HepG2 (cell line): Measurements from ENCODE around the gene OR10H1. TPM values are rescaled to one million over a fixed set of nuclear protein-coding genes. Genes with fewer than 3 reads are reported as not detected.
"Not testable (repeated sequence)": the region's sequence is repeated elsewhere in the genome, so short reads cannot be mapped to it uniquely, and the experiment has no call there.

Experiments used
- ATAC-seq: fragments of 200-7000 bp; cut with Tn5 transposase; 3 replicates; pipeline ENCODE4 v1.9.1; 2020; ENCODE audit warnings: mild to moderate bottlenecking, moderate library complexity
- BruUV-seq: library from RNA; stranded (reverse); fragments of 400-500 nt; replicated peaks from 2 replicates; lab custom pipeline; 2021; lab: Mats Ljungman, UMichigan
- CTCF ChIA-PET: fragments of 300-600 bp; formaldehyde crosslinking; extraction: SDS; loops from one replicate; lab custom pipeline; 2021; ENCODE audit warnings: low total read pairs, inconsistent platforms, low intra/inter-chr PET ratio; lab: Yijun Ruan, JAX
- POLR2A ChIA-PET: fragments of 350-600 bp; sonication (Branson Sonifier 250); formaldehyde crosslinking; loops from one replicate; lab custom pipeline; 2020; ENCODE audit warnings: antibody characterized with exemption, inconsistent platforms; lab: Yijun Ruan, JAX
- DNase-seq: peaks from one replicate; pipeline ENCODE4 v3.0.0-alpha.2; 2015; ENCODE audit warnings: low spot score
- FAIRE-seq: peaks from 3 replicates; lab custom pipeline; 2011; peaks lifted over from hg19 to GRCh38; lab: Jason Lieb, UNC
- H2AFZ ChIP-seq: one replicate; pipeline ENCODE4 v1.6.1; 2011; ENCODE audit warnings: low read length, inconsistent platforms
- H3K27ac ChIP-seq: fragments of 300-600 bp; 3 replicates; pipeline ENCODE4 v1.8.0; 2011; ENCODE audit warnings: mixed run types, mild to moderate bottlenecking, mixed read lengths, low read length, inconsistent platforms; ENCODE audit not compliant: insufficient read depth; ENCODE audit errors: extremely low read length
- H3K27me3 ChIP-seq, 2 experiments: fragments of 200-600 bp in 1 of 2; 2 replicates in 1 of 2; 3 replicates in 1 of 2; pipeline versions ENCODE4 v1.6.0 to v1.8.0; 2011; ENCODE audit warnings: low read length in 2 of 2, mild to moderate bottlenecking in 2 of 2, moderate library complexity in 2 of 2, inconsistent platforms in 1 of 2; ENCODE audit not compliant: insufficient read depth in 2 of 2, control insufficient read depth in 1 of 2
- H3K36me3 ChIP-seq, 2 experiments: fragments of 200-600 bp in 1 of 2; replicated peaks in 1 of 2; 2 replicates in 1 of 2; 3 replicates in 1 of 2; pipeline versions ENCODE4 v1.5.1 to v1.8.0; 2011; ENCODE audit warnings: low read length in 2 of 2, inconsistent platforms in 1 of 2; ENCODE audit not compliant: insufficient read depth in 2 of 2, control insufficient read depth in 1 of 2
- H3K4me1 ChIP-seq: 2 replicates; pipeline ENCODE4 v1.5.1; 2012; ENCODE audit warnings: low read length, inconsistent platforms; ENCODE audit not compliant: insufficient read depth
- H3K4me2 ChIP-seq: 2 replicates; pipeline ENCODE4 v1.6.0; 2011; ENCODE audit warnings: low read depth, low read length, inconsistent platforms
- H3K4me3 ChIP-seq, 3 experiments: fragments of 200-600 bp in 1 of 3; sonication (generic), shearing (Covaris generic) in 1 of 3; replicated peaks in 1 of 3; 2 replicates each; pipeline ENCODE4 v1.5.1; 2011 to 2016; ENCODE audit warnings: low read length in 3 of 3, inconsistent platforms in 2 of 3, low read depth in 2 of 3, mild to moderate bottlenecking in 2 of 3, control low read depth in 1 of 3, mixed read lengths in 1 of 3; ENCODE audit not compliant: insufficient read depth in 1 of 3
- H3K79me2 ChIP-seq: one replicate; pipeline ENCODE4 v1.6.1; 2011; ENCODE audit warnings: low read length, inconsistent platforms; ENCODE audit not compliant: insufficient read depth
- H3K9ac ChIP-seq: 2 replicates; pipeline ENCODE4 v1.6.0; 2011; ENCODE audit warnings: mild to moderate bottlenecking, low read depth, low read length, inconsistent platforms; ENCODE audit not compliant: insufficient read depth
- H3K9me3 ChIP-seq: 2 replicates; pipeline ENCODE4 v1.5.1; 2012; ENCODE audit warnings: mild to moderate bottlenecking, low read length
- H4K20me1 ChIP-seq: 2 replicates; pipeline ENCODE4 v1.6.0; 2011; ENCODE audit warnings: inconsistent platforms, mild to moderate bottlenecking, low read length, moderate library complexity; ENCODE audit not compliant: insufficient read depth
- CEBPB ChIP-seq: IDR thresholded peaks from 2 replicates; pipeline ENCODE4 v1.6.1; 2011; ENCODE audit warnings: low read depth, low read length, improper control_type of control experiment, borderline replicate concordance
- CEBPG ChIP-seq: IDR thresholded peaks from 2 replicates; pipeline ENCODE4 v1.6.1; 2016
- ZNF292 ChIP-seq: sonication (generic); formaldehyde crosslinking; IDR thresholded peaks from 2 replicates; pipeline ENCODE4 v1.8.1; 2022; ENCODE audit warnings: mild to moderate bottlenecking, low read depth, missing genetic modification reagents, borderline replicate concordance
- WGBS: methylation state at CpG from one replicate; pipeline ENCODE4 v1.1.6; 2017; ENCODE audit warnings: low lambda C conversion rate; 5-methylcytosine and 5-hydroxymethylcytosine counted together
- in situ Hi-C: cut with HindIII; loops from 2 replicates; pipeline ENCODE4 v1.10.0; 2017; ENCODE audit warnings: low pct_unique_long_range_greater_than_20kb; ENCODE audit not compliant: extremely low pct_ligation_motif_present
- intact Hi-C: fragments of 100-400 bp; cut with micrococcal nuclease; formaldehyde crosslinking; loops from one replicate; pipeline ENCODE4 v1.10.0; 2022; ENCODE audit not compliant: unreplicated experiment
- polyA plus RNA-seq, 8 experiments: library from polyadenylated mRNA; depleted of rRNA in 3 of 8; stranded (reverse) in 7 of 8; unstranded in 1 of 8; fragments of >200 nt; fragmentation: Illumina TruSeq in 4 of 8; extraction: Trizol in 4 of 8; gene quantifications; 2 replicates each; pipeline versions ENCODE4 v1.2.1 to v1.2.3, GENCODE V29; 2011 to 2016; ENCODE audit warnings: low read depth in 4 of 8, missing spikeins in 1 of 8, mixed read lengths in 1 of 8; ENCODE audit not compliant: insufficient read depth in 1 of 8
- total RNA-seq, 5 experiments: library from RNA; depleted of rRNA; stranded (reverse); fragments of >200 nt; fragmentation: Illumina TruSeq; extraction: Trizol; gene quantifications; 2 replicates each; pipeline ENCODE4 v1.2.3, GENCODE V29; 2016; ENCODE audit warnings: low read depth in 1 of 5
- TF ChIP-seq, protein P1 (sequence below): sonication (generic); formaldehyde crosslinking; IDR thresholded peaks from 2 replicates; pipeline ENCODE4 v1.5.0; 2020; ENCODE audit warnings: mild to moderate bottlenecking, missing genetic modification reagents, moderate library complexity
- TF ChIP-seq, protein P2 (sequence below): sonication (generic); formaldehyde crosslinking; IDR thresholded peaks from 2 replicates; pipeline ENCODE4 v1.4.0; 2020; ENCODE audit warnings: missing genetic modification reagents, mild to moderate bottlenecking, borderline replicate concordance

Gene OR10H1
- total and polyA plus RNA-seq, 2 of the 13 experiments (the other 11 are each of a cell fraction or from before 2014, with no cell fraction given): not detected

DNA sequence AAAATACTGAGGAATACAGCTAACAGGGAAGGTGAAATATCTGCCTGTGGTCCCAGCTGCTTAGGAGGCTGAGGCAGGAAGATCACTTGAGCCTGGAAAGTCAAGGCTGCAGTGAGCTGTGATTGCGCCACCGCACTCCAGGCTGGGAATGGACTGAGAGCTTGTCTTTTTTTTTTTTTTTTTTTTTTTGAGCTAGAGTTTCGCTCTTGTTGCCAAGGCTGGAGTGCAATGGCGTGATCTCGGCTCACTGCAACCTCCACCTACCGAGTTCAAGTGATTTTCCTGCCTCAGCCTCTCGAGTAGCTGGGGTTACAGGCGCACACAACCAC, 28.4 kb upstream of the OR10H1 start:
- H3K4me3 ChIP-seq, H2AFZ ChIP-seq, H3K27me3 ChIP-seq, H3K9ac ChIP-seq, H3K79me2 ChIP-seq, CTCF ChIA-PET, FAIRE-seq, H3K4me2 ChIP-seq, in situ Hi-C loops, H3K9me3 ChIP-seq, H4K20me1 ChIP-seq, H3K36me3 ChIP-seq, H3K27ac ChIP-seq, BruUV-seq, intact Hi-C loops, H3K4me1 ChIP-seq: not testable (repeated sequence)
- POLR2A ChIA-PET: interaction anchor here (0.6 kb wide), 1 partner anchor 202 kb away, joined by 3 read pairs; no protein-coding TSS in a partner anchor
- ATAC-seq (peak; percentile 41; the same call in 2 of the 3 replicates), DNase-seq (peak; percentile 33)
- 2% methylated on average over 8 of the region's 8 CpGs for WGBS
- TF ChIP-seq CEBPG (peak; percentile 88), CEBPB (peak; percentile 85), ZNF292 (CRISPR knock-in tag) (0 out of 2 replicates have a peak, but pooled peaks have one; percentile 29)
- TF ChIP-seq, protein P1, sequence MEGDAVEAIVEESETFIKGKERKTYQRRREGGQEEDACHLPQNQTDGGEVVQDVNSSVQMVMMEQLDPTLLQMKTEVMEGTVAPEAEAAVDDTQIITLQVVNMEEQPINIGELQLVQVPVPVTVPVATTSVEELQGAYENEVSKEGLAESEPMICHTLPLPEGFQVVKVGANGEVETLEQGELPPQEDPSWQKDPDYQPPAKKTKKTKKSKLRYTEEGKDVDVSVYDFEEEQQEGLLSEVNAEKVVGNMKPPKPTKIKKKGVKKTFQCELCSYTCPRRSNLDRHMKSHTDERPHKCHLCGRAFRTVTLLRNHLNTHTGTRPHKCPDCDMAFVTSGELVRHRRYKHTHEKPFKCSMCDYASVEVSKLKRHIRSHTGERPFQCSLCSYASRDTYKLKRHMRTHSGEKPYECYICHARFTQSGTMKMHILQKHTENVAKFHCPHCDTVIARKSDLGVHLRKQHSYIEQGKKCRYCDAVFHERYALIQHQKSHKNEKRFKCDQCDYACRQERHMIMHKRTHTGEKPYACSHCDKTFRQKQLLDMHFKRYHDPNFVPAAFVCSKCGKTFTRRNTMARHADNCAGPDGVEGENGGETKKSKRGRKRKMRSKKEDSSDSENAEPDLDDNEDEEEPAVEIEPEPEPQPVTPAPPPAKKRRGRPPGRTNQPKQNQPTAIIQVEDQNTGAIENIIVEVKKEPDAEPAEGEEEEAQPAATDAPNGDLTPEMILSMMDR (CRISPR knock-in tag): 0 out of 2 replicates have a peak, but pooled peaks have one; percentile 10
- TF ChIP-seq, protein P2, sequence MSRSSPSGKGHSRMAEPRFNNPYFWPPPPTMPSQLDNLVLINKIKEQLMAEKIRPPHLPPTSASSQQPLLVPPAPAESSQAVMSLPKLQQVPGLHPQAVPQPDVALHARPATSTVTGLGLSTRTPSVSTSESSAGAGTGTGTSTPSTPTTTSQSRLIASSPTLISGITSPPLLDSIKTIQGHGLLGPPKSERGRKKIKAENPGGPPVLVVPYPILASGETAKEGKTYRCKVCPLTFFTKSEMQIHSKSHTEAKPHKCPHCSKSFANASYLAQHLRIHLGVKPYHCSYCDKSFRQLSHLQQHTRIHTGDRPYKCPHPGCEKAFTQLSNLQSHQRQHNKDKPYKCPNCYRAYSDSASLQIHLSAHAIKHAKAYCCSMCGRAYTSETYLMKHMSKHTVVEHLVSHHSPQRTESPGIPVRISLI (CRISPR knock-in tag): peak; percentile 92
